ENCODE measurements around the gene BEST1. TPM values are rescaled to one million over a fixed set of nuclear protein-coding genes. Genes with fewer than 3 reads are reported as not detected.

The BEST1 gene
- total RNA-seq, 2 donors from 2014 or later: 1.5 to 18.0 TPM

DNA sequence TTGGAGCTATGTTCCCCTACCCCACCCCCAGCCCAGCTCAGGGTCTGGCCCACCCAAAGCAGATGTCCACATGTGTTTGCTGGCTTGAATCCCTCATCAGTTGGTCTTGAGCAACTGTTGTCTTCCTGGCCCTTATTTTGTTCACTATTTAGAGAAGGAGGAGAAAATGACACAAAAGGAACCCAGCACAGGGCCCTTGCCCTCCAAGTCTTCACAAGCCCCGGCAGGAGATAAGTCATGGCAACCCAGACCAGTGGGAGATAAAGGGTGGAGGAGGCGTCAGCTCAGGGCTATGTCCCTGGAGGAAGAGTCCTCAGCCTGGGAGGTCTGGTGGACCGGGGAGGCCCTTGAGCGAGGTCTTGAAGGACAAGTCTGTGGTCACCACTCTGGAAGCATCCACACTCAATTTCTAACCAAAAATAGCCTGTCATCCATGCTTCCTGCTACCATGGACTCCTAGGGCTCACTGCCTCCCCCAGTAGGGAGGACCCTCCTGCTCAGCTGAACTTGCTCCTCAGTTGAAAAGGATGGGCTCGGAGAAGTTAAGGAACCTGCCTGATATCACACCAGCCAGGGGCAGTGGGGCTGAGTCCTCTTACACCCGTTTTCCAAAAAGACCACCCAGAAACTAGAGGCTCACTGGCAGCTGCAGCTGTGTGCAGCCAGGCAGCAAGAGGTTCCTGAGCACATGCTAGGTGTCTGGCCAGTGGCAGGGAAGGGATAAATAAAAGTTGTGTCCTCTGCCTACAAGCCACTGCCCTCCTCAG, 31.0 kb upstream of the BEST1 start:
- H3K36me3 ChIP-seq: no peaks in the 10 kb centered on the region
- intact Hi-C loops (cut with DNase I): no loop called here
- H3K27me3 ChIP-seq (replicated peaks; ENCODE audit: insufficient read depth): no peaks in the 10 kb centered on the region
- no peak overlapping the region for H3K4me3 ChIP-seq
- 73% methylated on average over 6 of the region's 6 CpGs for WGBS
- DNase-seq (ENCODE audit: low spot score): no peak
- TF ChIP-seq POLR2AphosphoS5 (IDR thresholded peaks at IDR 0.05) (no peak), POLR2A (IDR thresholded peaks at IDR 0.05) (no peak)
- TF ChIP-seq, protein P1, sequence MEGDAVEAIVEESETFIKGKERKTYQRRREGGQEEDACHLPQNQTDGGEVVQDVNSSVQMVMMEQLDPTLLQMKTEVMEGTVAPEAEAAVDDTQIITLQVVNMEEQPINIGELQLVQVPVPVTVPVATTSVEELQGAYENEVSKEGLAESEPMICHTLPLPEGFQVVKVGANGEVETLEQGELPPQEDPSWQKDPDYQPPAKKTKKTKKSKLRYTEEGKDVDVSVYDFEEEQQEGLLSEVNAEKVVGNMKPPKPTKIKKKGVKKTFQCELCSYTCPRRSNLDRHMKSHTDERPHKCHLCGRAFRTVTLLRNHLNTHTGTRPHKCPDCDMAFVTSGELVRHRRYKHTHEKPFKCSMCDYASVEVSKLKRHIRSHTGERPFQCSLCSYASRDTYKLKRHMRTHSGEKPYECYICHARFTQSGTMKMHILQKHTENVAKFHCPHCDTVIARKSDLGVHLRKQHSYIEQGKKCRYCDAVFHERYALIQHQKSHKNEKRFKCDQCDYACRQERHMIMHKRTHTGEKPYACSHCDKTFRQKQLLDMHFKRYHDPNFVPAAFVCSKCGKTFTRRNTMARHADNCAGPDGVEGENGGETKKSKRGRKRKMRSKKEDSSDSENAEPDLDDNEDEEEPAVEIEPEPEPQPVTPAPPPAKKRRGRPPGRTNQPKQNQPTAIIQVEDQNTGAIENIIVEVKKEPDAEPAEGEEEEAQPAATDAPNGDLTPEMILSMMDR (IDR thresholded peaks at IDR 0.05): no peak
- H3K4me1 ChIP-seq (replicated peaks): peaks cover 4% of the 10 kb centered on the region
- no peaks in the 10 kb centered on the region for H3K9me3 ChIP-seq
- H3K27ac ChIP-seq: no peak overlapping the region

DNA sequence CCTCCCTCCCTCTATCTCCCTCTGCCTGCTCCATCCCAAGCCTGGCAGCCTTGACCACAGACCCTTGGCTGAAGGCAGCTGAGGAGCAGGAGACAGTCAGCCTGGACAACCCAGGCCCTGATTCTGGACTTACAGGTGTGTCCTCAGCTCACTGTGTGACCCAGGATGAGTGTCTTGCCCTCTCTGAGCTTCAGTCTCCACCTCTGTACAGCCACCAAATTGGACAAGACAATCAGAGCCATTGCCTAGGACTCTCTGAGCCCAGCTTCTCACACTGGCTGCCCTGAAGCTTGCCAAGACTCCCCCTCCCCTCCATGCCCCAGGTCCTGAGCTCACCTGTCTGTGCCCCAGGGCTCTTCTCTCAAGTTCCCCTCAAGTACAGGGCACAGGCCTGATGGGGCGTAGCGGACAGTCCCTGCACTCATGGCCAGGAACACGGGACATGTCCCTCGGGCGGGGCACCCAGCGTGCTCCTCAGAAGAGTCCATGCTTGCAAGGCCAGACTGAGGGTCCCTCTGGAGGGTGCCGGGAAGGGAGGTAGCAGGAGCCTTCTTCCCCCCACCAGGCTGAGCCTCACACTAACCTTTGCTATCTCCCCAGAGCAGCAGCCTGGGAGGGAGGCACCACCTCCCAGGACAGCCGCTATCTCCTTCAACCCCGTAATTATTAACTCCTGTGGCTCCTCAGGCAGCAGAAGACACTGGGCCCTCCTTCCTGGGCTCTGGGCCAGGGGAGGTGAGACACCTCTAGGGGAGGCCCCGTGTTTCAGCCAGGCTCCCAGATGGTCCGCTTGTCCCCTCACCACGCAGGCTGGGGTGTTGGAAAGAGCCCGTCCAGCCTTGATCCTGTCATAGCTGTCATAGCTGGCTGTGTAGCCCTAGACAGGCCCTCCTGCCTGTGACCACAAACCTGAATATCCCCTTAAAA, 30.2 kb upstream of the BEST1 start:
- Histone ChIP-seq H3K27me3 (replicated peaks; ENCODE audit: insufficient read depth) (no peaks in the 10 kb centered on the region), H3K4me1 (replicated peaks) (peaks cover 4% of the 10 kb centered on the region), H3K36me3 (no peaks in the 10 kb centered on the region), H3K4me3 (no peak overlapping the region), H3K27ac (no peak overlapping the region), H3K9me3 (no peaks in the 10 kb centered on the region)
- TF ChIP-seq, protein P1 (IDR thresholded peaks at IDR 0.05): no peak
- TF ChIP-seq POLR2AphosphoS5 (IDR thresholded peaks at IDR 0.05) (no peak), POLR2A (IDR thresholded peaks at IDR 0.05) (no peak)
- intact Hi-C loops (cut with DNase I): no loop called here
- WGBS: 63% methylated on average over 13 of the region's 13 CpGs
- no peak for DNase-seq (ENCODE audit: low spot score)

- no peak for DNase-seq (ENCODE audit: low spot score)
- Histone ChIP-seq H3K4me3 (no peak overlapping the region), H3K4me1 (replicated peaks) (peaks cover 4% of the 10 kb centered on the region), H3K27ac (no peak overlapping the region), H3K9me3 (no peaks in the 10 kb centered on the region), H3K36me3 (no peaks in the 10 kb centered on the region), H3K27me3 (replicated peaks; ENCODE audit: insufficient read depth) (no peaks in the 10 kb centered on the region)
- TF ChIP-seq, protein P1 (IDR thresholded peaks at IDR 0.05): no peak
- 90% methylated on average over 3 of the region's 3 CpGs for WGBS
- intact Hi-C loops (cut with DNase I): no loop called here
These were observed 28.7 kb upstream of the BEST1 start for GRCh38 chr11:61921446-61921845.

- no peaks in the 10 kb centered on the region for H3K27me3 ChIP-seq (replicated peaks; ENCODE audit: insufficient read depth)
- H3K4me3 ChIP-seq: no peak overlapping the region
- WGBS: 59% methylated on average over 6 of the region's 6 CpGs
- peaks cover 4% of the 10 kb centered on the region for H3K4me1 ChIP-seq (replicated peaks)
- intact Hi-C loops (cut with DNase I): no loop called here
- no peak for DNase-seq (ENCODE audit: low spot score)
- H3K27ac ChIP-seq: peak overlapping the region; percentile 54 to 63
- no peaks in the 10 kb centered on the region for H3K9me3 ChIP-seq
- TF ChIP-seq POLR2AphosphoS5 (IDR thresholded peaks at IDR 0.05): no peak
- TF ChIP-seq, protein P1 (IDR thresholded peaks at IDR 0.05): no peak
- no peak for TF ChIP-seq POLR2A (IDR thresholded peaks at IDR 0.05)
- H3K36me3 ChIP-seq: no peaks in the 10 kb centered on the region
These were observed 27.6 kb upstream of the BEST1 start for GRCh38 chr11:61922539-61922938.
